HepG2 (cell line): ENCODE data around the gene CTLA4. TPM values are rescaled to one million over a fixed set of nuclear protein-coding genes. Genes with fewer than 3 reads are reported as not detected.

Source experiments
- ATAC-seq: fragments of 200-7000 bp; cut with Tn5 transposase; 3 replicates; pipeline ENCODE4 v1.9.1; 2020; ENCODE audit warnings: mild to moderate bottlenecking, moderate library complexity
- BruUV-seq: library from RNA; stranded (reverse); fragments of 400-500 nt; replicated peaks from 2 replicates; lab custom pipeline; 2021; lab: Mats Ljungman, UMichigan
- CTCF ChIA-PET: fragments of 300-600 bp; formaldehyde crosslinking; extraction: SDS; loops from one replicate; lab custom pipeline; 2021; ENCODE audit warnings: low total read pairs, inconsistent platforms, low intra/inter-chr PET ratio; lab: Yijun Ruan, JAX
- POLR2A ChIA-PET: fragments of 350-600 bp; sonication (Branson Sonifier 250); formaldehyde crosslinking; loops from one replicate; lab custom pipeline; 2020; ENCODE audit warnings: antibody characterized with exemption, inconsistent platforms; lab: Yijun Ruan, JAX
- DNase-seq: peaks from one replicate; pipeline ENCODE4 v3.0.0-alpha.2; 2015; ENCODE audit warnings: low spot score
- FAIRE-seq: peaks from 3 replicates; lab custom pipeline; 2011; peaks lifted over from hg19 to GRCh38; lab: Jason Lieb, UNC
- H2AFZ ChIP-seq: one replicate; pipeline ENCODE4 v1.6.1; 2011; ENCODE audit warnings: low read length, inconsistent platforms
- H3K27ac ChIP-seq: fragments of 300-600 bp; 3 replicates; pipeline ENCODE4 v1.8.0; 2011; ENCODE audit warnings: mixed run types, mild to moderate bottlenecking, mixed read lengths, low read length, inconsistent platforms; ENCODE audit not compliant: insufficient read depth; ENCODE audit errors: extremely low read length
- H3K27me3 ChIP-seq, 2 experiments: fragments of 200-600 bp in 1 of 2; 2 replicates in 1 of 2; 3 replicates in 1 of 2; pipeline versions ENCODE4 v1.6.0 to v1.8.0; 2011; ENCODE audit warnings: low read length in 2 of 2, mild to moderate bottlenecking in 2 of 2, moderate library complexity in 2 of 2, inconsistent platforms in 1 of 2; ENCODE audit not compliant: insufficient read depth in 2 of 2, control insufficient read depth in 1 of 2
- H3K36me3 ChIP-seq, 2 experiments: fragments of 200-600 bp in 1 of 2; replicated peaks in 1 of 2; 2 replicates in 1 of 2; 3 replicates in 1 of 2; pipeline versions ENCODE4 v1.5.1 to v1.8.0; 2011; ENCODE audit warnings: low read length in 2 of 2, inconsistent platforms in 1 of 2; ENCODE audit not compliant: insufficient read depth in 2 of 2, control insufficient read depth in 1 of 2
- H3K4me1 ChIP-seq: 2 replicates; pipeline ENCODE4 v1.5.1; 2012; ENCODE audit warnings: low read length, inconsistent platforms; ENCODE audit not compliant: insufficient read depth
- H3K4me2 ChIP-seq: 2 replicates; pipeline ENCODE4 v1.6.0; 2011; ENCODE audit warnings: low read depth, low read length, inconsistent platforms
- H3K4me3 ChIP-seq, 3 experiments: fragments of 200-600 bp in 1 of 3; sonication (generic), shearing (Covaris generic) in 1 of 3; replicated peaks in 1 of 3; 2 replicates each; pipeline ENCODE4 v1.5.1; 2011 to 2016; ENCODE audit warnings: low read length in 3 of 3, inconsistent platforms in 2 of 3, low read depth in 2 of 3, mild to moderate bottlenecking in 2 of 3, control low read depth in 1 of 3, mixed read lengths in 1 of 3; ENCODE audit not compliant: insufficient read depth in 1 of 3
- H3K79me2 ChIP-seq: one replicate; pipeline ENCODE4 v1.6.1; 2011; ENCODE audit warnings: low read length, inconsistent platforms; ENCODE audit not compliant: insufficient read depth
- H3K9ac ChIP-seq: 2 replicates; pipeline ENCODE4 v1.6.0; 2011; ENCODE audit warnings: mild to moderate bottlenecking, low read depth, low read length, inconsistent platforms; ENCODE audit not compliant: insufficient read depth
- H3K9me3 ChIP-seq: 2 replicates; pipeline ENCODE4 v1.5.1; 2012; ENCODE audit warnings: mild to moderate bottlenecking, low read length
- H4K20me1 ChIP-seq: 2 replicates; pipeline ENCODE4 v1.6.0; 2011; ENCODE audit warnings: inconsistent platforms, mild to moderate bottlenecking, low read length, moderate library complexity; ENCODE audit not compliant: insufficient read depth
- CHD2 ChIP-seq: IDR thresholded peaks from 2 replicates; pipeline ENCODE4 v1.6.1; 2011; ENCODE audit warnings: low read depth, low read length, improper control_type of control experiment
- E2F2 ChIP-seq: sonication (generic); formaldehyde crosslinking; IDR thresholded peaks from 2 replicates; pipeline ENCODE4 v1.4.0; 2020; ENCODE audit warnings: missing genetic modification reagents, borderline replicate concordance
- PRDM4 ChIP-seq: sonication (generic); formaldehyde crosslinking; IDR thresholded peaks from 2 replicates; pipeline ENCODE4 v1.9.0; 2021; ENCODE audit warnings: missing genetic modification reagents, borderline replicate concordance
- ZNF232 ChIP-seq: sonication (generic); formaldehyde crosslinking; IDR thresholded peaks from 2 replicates; pipeline ENCODE4 v1.4.0; 2020; ENCODE audit warnings: missing genetic modification reagents, borderline replicate concordance
- ZNF274 ChIP-seq: sonication (generic); formaldehyde crosslinking; IDR thresholded peaks from 2 replicates; pipeline ENCODE4 v1.5.1; 2020; ENCODE audit warnings: mild to moderate bottlenecking, missing genetic modification reagents
- ZNF333 ChIP-seq: sonication (generic); formaldehyde crosslinking; IDR thresholded peaks from 2 replicates; pipeline ENCODE4 v1.4.0; 2020; ENCODE audit warnings: mild to moderate bottlenecking, missing genetic modification reagents, borderline replicate concordance
- WGBS: methylation state at CpG from one replicate; pipeline ENCODE4 v1.1.6; 2017; ENCODE audit warnings: low lambda C conversion rate; 5-methylcytosine and 5-hydroxymethylcytosine counted together
- in situ Hi-C: cut with HindIII; loops from 2 replicates; pipeline ENCODE4 v1.10.0; 2017; ENCODE audit warnings: low pct_unique_long_range_greater_than_20kb; ENCODE audit not compliant: extremely low pct_ligation_motif_present
- intact Hi-C: fragments of 100-400 bp; cut with micrococcal nuclease; formaldehyde crosslinking; loops from one replicate; pipeline ENCODE4 v1.10.0; 2022; ENCODE audit not compliant: unreplicated experiment
- polyA plus RNA-seq, 8 experiments: library from polyadenylated mRNA; depleted of rRNA in 3 of 8; stranded (reverse) in 7 of 8; unstranded in 1 of 8; fragments of >200 nt; fragmentation: Illumina TruSeq in 4 of 8; extraction: Trizol in 4 of 8; gene quantifications; 2 replicates each; pipeline versions ENCODE4 v1.2.1 to v1.2.3, GENCODE V29; 2011 to 2016; ENCODE audit warnings: low read depth in 4 of 8, missing spikeins in 1 of 8, mixed read lengths in 1 of 8; ENCODE audit not compliant: insufficient read depth in 1 of 8
- total RNA-seq, 5 experiments: library from RNA; depleted of rRNA; stranded (reverse); fragments of >200 nt; fragmentation: Illumina TruSeq; extraction: Trizol; gene quantifications; 2 replicates each; pipeline ENCODE4 v1.2.3, GENCODE V29; 2016; ENCODE audit warnings: low read depth in 1 of 5

CTLA4 gene
- total and polyA plus RNA-seq, 2 of the 13 experiments (the other 11 are each of a cell fraction or from before 2014, with no cell fraction given): 0.16 TPM; not detected in 1

- Histone ChIP-seq H3K27me3 (no peaks in the 10 kb centered on the region; a peak in 1 of 5 replicates), H4K20me1 (no peaks in the 10 kb centered on the region), H3K36me3 (no peaks in the 10 kb centered on the region), H3K4me1 (no peaks in the 10 kb centered on the region), H3K27ac (no peak overlapping the region), H3K79me2 (no peaks in the 10 kb centered on the region), H3K4me2 (no peak overlapping the region), H3K9ac (no peak overlapping the region), H3K9me3 (no peaks in the 10 kb centered on the region), H3K4me3 (no peak overlapping the region)
- DNase-seq: no peak
- FAIRE-seq: no peak
- CTCF ChIA-PET: no interaction called here
- WGBS: 0% methylated on average over 1 of the region's 1 CpG
- ATAC-seq: no peak
- in situ Hi-C loops (no loop called here), intact Hi-C loops (no loop called here)
- no TSS peak for BruUV-seq
- POLR2A ChIA-PET: no interaction called here
- TF ChIP-seq E2F2 (CRISPR knock-in tag) (no peak), PRDM4 (CRISPR knock-in tag) (no peak), ZNF274 (CRISPR knock-in tag) (no peak), ZNF333 (CRISPR knock-in tag) (no peak), ZNF232 (CRISPR knock-in tag) (no peak), CHD2 (no peak)
- TF ChIP-seq, all 625 proteins: peak for 0
- no peak overlapping the region for H2AFZ ChIP-seq
These were observed 23.2 kb downstream of the CTLA4 start for GRCh38 chr2:203890733-203891132.
